Astrocyte of the cerebellum (primary cell): ENCODE results near the gene THAP4.

Experiments
- DNase-seq: peaks from one replicate; pipeline ENCODE4 v3.0.0-alpha.2; 2011; ENCODE audit warnings: low read depth
- H3K4me3 ChIP-seq: 2 replicates; pipeline ENCODE4 v1.5.1; 2011; ENCODE audit warnings: mild to moderate bottlenecking, low read depth, low read length, moderate library complexity
- CTCF ChIP-seq: IDR thresholded peaks from 2 replicates; pipeline ENCODE4 v1.5.1; 2012; ENCODE audit warnings: low read length, low read depth, moderate library complexity, mild to moderate bottlenecking; ENCODE audit errors: missing control alignments
- in situ Hi-C: cut with HindIII; loops from 2 replicates; pipeline ENCODE4 v1.10.0; 2017; ENCODE audit warnings: low sequenced_read_pairs

Gene THAP4

GRCh38 chr2:241652142-241652541 lies 15.2 kb upstream of the THAP4 start:
- no peak for DNase-seq
- H3K4me3 ChIP-seq: no peak overlapping the region
- no peak for TF ChIP-seq CTCF
- in situ Hi-C loops: no loop called here

- no peak for TF ChIP-seq CTCF
- DNase-seq: no peak
- in situ Hi-C loops: no loop called here
- no peak overlapping the region for H3K4me3 ChIP-seq
These were observed 13.0 kb upstream of the THAP4 start for GRCh38 chr2:241649927-241650326.

- no peak for TF ChIP-seq CTCF
- no peak overlapping the region for H3K4me3 ChIP-seq
- no peak for DNase-seq
- in situ Hi-C loops: no loop called here
These were observed 12.4 kb upstream of the THAP4 start for GRCh38 chr2:241649404-241649803.

- DNase-seq: no peak
- TF ChIP-seq CTCF: no peak
- in situ Hi-C loops: no loop called here
- H3K4me3 ChIP-seq: no peak overlapping the region
These were observed 11.5 kb upstream of the THAP4 start for GRCh38 chr2:241648453-241648852.

- no peak for TF ChIP-seq CTCF
- in situ Hi-C loops: no loop called here
- no peak for DNase-seq
- H3K4me3 ChIP-seq: no peak overlapping the region
These were observed 9.1 kb upstream of the THAP4 start for GRCh38 chr2:241645915-241646645.

GRCh38 chr2:241645056-241645914 lies 8.3 kb upstream of the THAP4 start:
- TF ChIP-seq CTCF: no peak
- DNase-seq: no peak
- in situ Hi-C loops: no loop called here
- no peak overlapping the region for H3K4me3 ChIP-seq
